WTC11 (cell line): ENCODE measurements around the gene IFT88. TPM values are rescaled to one million over a fixed set of nuclear protein-coding genes. Genes with fewer than 3 reads are reported as not detected.

Source experiments
- ATAC-seq: fragments of 200-7000 bp; cut with Tn5 transposase; 2 replicates; pipeline ENCODE4 v1.10.0; 2021; ENCODE audit warnings: mild to moderate bottlenecking, moderate library complexity
- CTCF ChIA-PET: fragments of 300-600 bp; sonication (Branson Sonifier 250); formaldehyde crosslinking; loops from one replicate; lab custom pipeline; 2021; ENCODE audit warnings: antibody characterized with exemption; lab: Charles Lee
- POLR2A ChIA-PET: fragments of 350-600 bp; sonication (Branson Sonifier 250); formaldehyde crosslinking; loops from one replicate; lab custom pipeline; 2021; ENCODE audit warnings: antibody characterized with exemption; lab: Charles Lee
- DNase-seq: peaks from one replicate; pipeline ENCODE4 v3.0.0; 2021; ENCODE audit warnings: low spot score
- H3K27ac Mint-ChIP-seq: 2 replicates; pipeline ENCODE4 v1.8.0; 2021; ENCODE audit warnings: mixed read lengths
- H3K27me3 Mint-ChIP-seq: 2 replicates; pipeline ENCODE4 v1.8.0; 2021; ENCODE audit warnings: low read depth, mild to moderate bottlenecking, moderate library complexity, mixed read lengths
- H3K36me3 Mint-ChIP-seq: 2 replicates; pipeline ENCODE4 v1.8.0; 2021; ENCODE audit warnings: mixed read lengths
- H3K4me1 Mint-ChIP-seq: 2 replicates; pipeline ENCODE4 v1.8.0; 2022; ENCODE audit warnings: mixed read lengths
- H3K4me3 Mint-ChIP-seq: 2 replicates; pipeline ENCODE4 v1.8.0; 2021; ENCODE audit warnings: mild to moderate bottlenecking, moderate library complexity, mixed read lengths
- H3K9me3 Mint-ChIP-seq: 2 replicates; pipeline ENCODE4 v1.8.0; 2021; ENCODE audit warnings: mixed read lengths
- AFF4 ChIP-seq: sonication (generic); formaldehyde crosslinking; IDR thresholded peaks from 2 replicates; pipeline ENCODE4 v1.8.1; 2023; ENCODE audit warnings: mild to moderate bottlenecking, missing genetic modification reagents, borderline replicate concordance
- ATF2 ChIP-seq: sonication (generic); formaldehyde crosslinking; IDR thresholded peaks from 2 replicates; pipeline ENCODE4 v1.8.1; 2022; ENCODE audit warnings: low read depth, missing genetic modification reagents, borderline replicate concordance
- CREB1 ChIP-seq: sonication (generic); formaldehyde crosslinking; IDR thresholded peaks from 2 replicates; pipeline ENCODE4 v1.8.0; 2023; ENCODE audit warnings: mild to moderate bottlenecking, missing genetic modification reagents
- EMX1 ChIP-seq: fragments of 250-450 bp; sonication (Bioruptor Pico); IDR thresholded peaks from 2 replicates; pipeline ENCODE4 v1.8.0; 2021; ENCODE audit warnings: mild to moderate bottlenecking
- FOXP4 ChIP-seq: sonication (generic); formaldehyde crosslinking; IDR thresholded peaks from 2 replicates; pipeline ENCODE4 v1.8.0; 2022; ENCODE audit warnings: mild to moderate bottlenecking, missing genetic modification reagents
- MAX ChIP-seq: sonication (generic); formaldehyde crosslinking; IDR thresholded peaks from 2 replicates; pipeline ENCODE4 v1.8.0; 2022; ENCODE audit warnings: mild to moderate bottlenecking, missing genetic modification reagents
- NR2C2 ChIP-seq: sonication (generic); formaldehyde crosslinking; IDR thresholded peaks from 2 replicates; pipeline ENCODE4 v1.8.0; 2022; ENCODE audit warnings: mild to moderate bottlenecking, missing genetic modification reagents
- PRDM15 ChIP-seq: sonication (generic); formaldehyde crosslinking; IDR thresholded peaks from 2 replicates; pipeline ENCODE4 v1.8.0; 2022; ENCODE audit warnings: missing genetic modification reagents
- RELA ChIP-seq: sonication (generic); formaldehyde crosslinking; IDR thresholded peaks from 2 replicates; pipeline ENCODE4 v1.8.1; 2022; ENCODE audit warnings: missing genetic modification reagents, mild to moderate bottlenecking, borderline replicate concordance
- SP1 ChIP-seq: sonication (generic); formaldehyde crosslinking; conservative IDR thresholded peaks from 2 replicates; pipeline ENCODE4 v1.8.1; 2022; ENCODE audit warnings: missing genetic modification reagents
- STAT6 ChIP-seq: sonication (generic); formaldehyde crosslinking; conservative IDR thresholded peaks from 2 replicates; pipeline ENCODE4 v1.8.1; 2023; ENCODE audit warnings: mild to moderate bottlenecking, low read depth, missing genetic modification reagents, moderate library complexity
- USF2 ChIP-seq: sonication (generic); formaldehyde crosslinking; IDR thresholded peaks from 2 replicates; pipeline ENCODE4 v1.8.1; 2023; ENCODE audit warnings: mild to moderate bottlenecking, missing genetic modification reagents, moderate library complexity
- ZNF121 ChIP-seq: sonication (generic); formaldehyde crosslinking; IDR thresholded peaks from 2 replicates; pipeline ENCODE4 v1.8.0; 2023; ENCODE audit warnings: missing genetic modification reagents
- ZNF232 ChIP-seq: sonication (generic); formaldehyde crosslinking; IDR thresholded peaks from 2 replicates; pipeline ENCODE4 v1.8.0; 2022; ENCODE audit warnings: mild to moderate bottlenecking, missing genetic modification reagents
- ZNF263 ChIP-seq: sonication (generic); formaldehyde crosslinking; IDR thresholded peaks from 2 replicates; pipeline ENCODE4 v1.8.1; 2022; ENCODE audit warnings: low read depth, mild to moderate bottlenecking, moderate library complexity, missing genetic modification reagents
- ZNF416 ChIP-seq: fragments of 250-450 bp; sonication (Bioruptor Pico); IDR thresholded peaks from 2 replicates; pipeline ENCODE4 v1.9.0; 2021; ENCODE audit warnings: mild to moderate bottlenecking, inconsistent platforms
- ZNF425 ChIP-seq: fragments of 250-450 bp; sonication (Bioruptor Pico); conservative IDR thresholded peaks from 2 replicates; pipeline ENCODE4 v1.9.0; 2021; ENCODE audit warnings: mild to moderate bottlenecking
- total RNA-seq: library from RNA; stranded (reverse); gene quantifications from 3 replicates; pipeline ENCODE4 v1.2.3, GENCODE V29; 2021

The IFT88 gene
- total RNA-seq, 1 experiment from 2014 or later, result 6.5 TPM

GRCh38 chr13:20616059-20616797 lies 49.3 kb downstream of the IFT88 start:
- Mint-ChIP-seq H3K27ac (no peak overlapping the region), H3K4me1 (no peaks in the 10 kb centered on the region), H3K9me3 (no peaks in the 10 kb centered on the region), H3K4me3 (no peak overlapping the region)
- CTCF ChIA-PET, result no interaction called here
- ATAC-seq, result no peak
- POLR2A ChIA-PET, result no interaction called here
- TF ChIP-seq ZNF232 (CRISPR knock-in tag), result no peak
- TF ChIP-seq PRDM15 (CRISPR knock-in tag), result no peak
- TF ChIP-seq ATF2 (CRISPR knock-in tag), result no peak
- no peak for TF ChIP-seq NR2C2 (CRISPR knock-in tag)
- TF ChIP-seq ZNF121 (CRISPR knock-in tag), result no peak
- no peak for TF ChIP-seq ZNF263 (CRISPR knock-in tag)
- TF ChIP-seq FOXP4, result no peak
- TF ChIP-seq RELA (CRISPR knock-in tag), result no peak
- no peak for TF ChIP-seq EMX1
- TF ChIP-seq ZNF416 (CRISPR knock-in tag), result no peak
- TF ChIP-seq STAT6 (CRISPR knock-in tag), result no peak
- TF ChIP-seq CREB1 (CRISPR knock-in tag), result no peak
- no peak for TF ChIP-seq ZNF425 (CRISPR knock-in tag)
- no peak for TF ChIP-seq AFF4 (CRISPR knock-in tag)
- no peak for TF ChIP-seq MAX (CRISPR knock-in tag)
- TF ChIP-seq USF2 (CRISPR knock-in tag), result no peak
- no peak for TF ChIP-seq SP1 (CRISPR knock-in tag)
- TF ChIP-seq, all 79 proteins: peak for 0
- no peak for DNase-seq
- Mint-ChIP-seq H3K36me3 (no peaks in the 10 kb centered on the region), H3K27me3 (no peaks in the 10 kb centered on the region)
